Esophagus squamous epithelium (tissue), 5 donors: ENCODE measurements around the gene PLA2R1. TPM values are rescaled to one million over a fixed set of nuclear protein-coding genes. Genes with fewer than 3 reads are reported as not detected.

Experiments used
- DNase-seq: peaks from one replicate; lab custom pipeline; 2025; lab: John Stamatoyannopoulos, UW
- H3K27ac ChIP-seq, 4 donors: fragments of 200-600 bp; sonication (generic); one replicate each; pipeline ENCODE4 v1.5.1; 2016 to 2019; ENCODE audit warnings: mild to moderate bottlenecking in 1 of 4
- H3K27me3 ChIP-seq, 4 donors: fragments of 200-600 bp; sonication (generic); 1 replicate in 3 of 4; 2 replicates in 1 of 4; pipeline versions ENCODE4 v1.5.1 to v1.6.0; 2017 to 2021; ENCODE audit warnings: antibody characterized with exemption in 1 of 4
- H3K36me3 ChIP-seq, 3 donors: fragments of 200-600 bp; sonication (generic); one replicate each; pipeline ENCODE4 v1.5.1; 2016 to 2019
- H3K4me1 ChIP-seq, 3 donors: fragments of 200-600 bp; sonication (generic); one replicate each; pipeline ENCODE4 v1.5.1; 2017 to 2019
- H3K4me3 ChIP-seq, 4 donors: fragments of 200-600 bp; sonication (generic); 1 replicate in 3 of 4; 2 replicates in 1 of 4; pipeline ENCODE4 v1.5.1; 2016 to 2019; ENCODE audit warnings: mild to moderate bottlenecking in 2 of 4, moderate library complexity in 1 of 4
- H3K9me3 ChIP-seq, 3 donors: fragments of 200-600 bp; sonication (generic); one replicate each; pipeline ENCODE4 v1.5.1; 2016 to 2019
- CTCF ChIP-seq, 6 experiments: fragments of 450-650 bp in 4 of 6; fragments of 200-600 bp in 2 of 6; sonication (generic) in 2 of 6; IDR thresholded peaks; one replicate each; pipeline ENCODE4 v1.5.1; 2016 to 2019; ENCODE audit warnings: antibody characterized with exemption in 6 of 6, mild to moderate bottlenecking in 4 of 6, moderate library complexity in 4 of 6
- POLR2A ChIP-seq, 4 donors: fragments of 450-650 bp; IDR thresholded peaks; one replicate each; pipeline ENCODE4 v1.6.1; 2017; ENCODE audit warnings: antibody characterized with exemption in 4 of 4, mild to moderate bottlenecking in 4 of 4, moderate library complexity in 3 of 4
- WGBS, 2 donors: methylation state at CpG; one replicate each; pipeline ENCODE4 v1.1.5; 2018; 5-methylcytosine and 5-hydroxymethylcytosine counted together
- intact Hi-C: fragments of 100-400 bp; cut with DNase I; formaldehyde crosslinking; loops from one replicate; pipeline ENCODE4 v1.15.0; 2022
- total RNA-seq, 4 donors: library from RNA; depleted of rRNA; stranded (reverse); fragments of >200 nt; gene quantifications; one replicate each; pipeline ENCODE4 v1.1.0, GENCODE V29; 2016
- donor health status: DM: yes; HTN: yes; CAD: no.

PLA2R1 gene
- total RNA-seq, 4 donors from 2014 or later: 9.2 to 18.9 (median 12.3) TPM

- no peaks in the 10 kb centered on the region for H3K4me1 ChIP-seq
- intact Hi-C loops: no loop called here
- WGBS, 2 donors: 96 to 97% methylated on average over 3 to 6 of the region's 6 CpGs
- H3K27ac ChIP-seq: no peak overlapping the region
- no peak for DNase-seq
- H3K4me3 ChIP-seq: no peak overlapping the region
- no peaks in the 10 kb centered on the region for H3K36me3 ChIP-seq
- TF ChIP-seq CTCF (IDR thresholded peaks at IDR 0.05) (no peak), POLR2A (IDR thresholded peaks at IDR 0.05) (no peak)
- no peaks in the 10 kb centered on the region for H3K9me3 ChIP-seq
- no peaks in the 10 kb centered on the region for H3K27me3 ChIP-seq
Measured at GRCh38 chr2:159898441-159898840, 164.0 kb downstream of the PLA2R1 start.

- Histone ChIP-seq H3K4me3 (no peak overlapping the region), H3K27ac (no peak overlapping the region), H3K27me3 (no peaks in the 10 kb centered on the region), H3K4me1 (no peaks in the 10 kb centered on the region), H3K9me3 (no peaks in the 10 kb centered on the region), H3K36me3 (no peaks in the 10 kb centered on the region)
- DNase-seq: no peak
- intact Hi-C loops: no loop called here
- WGBS, 2 donors: 91 to 94% methylated on average over 5 of the region's 5 CpGs
- TF ChIP-seq CTCF (IDR thresholded peaks at IDR 0.05): no peak
- no peak for TF ChIP-seq POLR2A (IDR thresholded peaks at IDR 0.05)
Measured at GRCh38 chr2:159897720-159898119, 164.7 kb downstream of the PLA2R1 start.

GRCh38 chr2:159897081-159897480 lies 165.3 kb downstream of the PLA2R1 start:
- intact Hi-C loops: no loop called here
- 42 to 44% methylated on average over 1 of the region's 1 CpG for WGBS, 2 donors
- no peaks in the 10 kb centered on the region for H3K4me1 ChIP-seq
- H3K9me3 ChIP-seq: no peaks in the 10 kb centered on the region
- no peak for TF ChIP-seq POLR2A (IDR thresholded peaks at IDR 0.05)
- TF ChIP-seq CTCF (IDR thresholded peaks at IDR 0.05): no peak
- H3K36me3 ChIP-seq: no peaks in the 10 kb centered on the region
- no peak overlapping the region for H3K4me3 ChIP-seq
- H3K27ac ChIP-seq: no peak overlapping the region
- H3K27me3 ChIP-seq: no peaks in the 10 kb centered on the region
- no peak for DNase-seq

GRCh38 chr2:159895258-159896065 lies 167.0 kb downstream of the PLA2R1 start:
- Histone ChIP-seq H3K36me3 (no peaks in the 10 kb centered on the region), H3K4me1 (no peaks in the 10 kb centered on the region), H3K9me3 (no peaks in the 10 kb centered on the region), H3K4me3 (no peak overlapping the region), H3K27me3 (no peaks in the 10 kb centered on the region), H3K27ac (no peak overlapping the region)
- TF ChIP-seq CTCF (IDR thresholded peaks at IDR 0.05): no peak
- TF ChIP-seq POLR2A (IDR thresholded peaks at IDR 0.05): no peak
- DNase-seq: no peak
- intact Hi-C loops: no loop called here
- 56 to 61% methylated on average over 4 of the region's 4 CpGs for WGBS, 2 donors

GRCh38 chr2:159894145-159894838 lies 168.1 kb downstream of the PLA2R1 start:
- H3K9me3 ChIP-seq: no peaks in the 10 kb centered on the region
- H3K4me3 ChIP-seq: no peak overlapping the region
- 79 to 86% methylated on average over 7 to 8 of the region's 8 CpGs for WGBS, 2 donors
- intact Hi-C loops: no loop called here
- no peak for TF ChIP-seq POLR2A (IDR thresholded peaks at IDR 0.05)
- no peak for TF ChIP-seq CTCF (IDR thresholded peaks at IDR 0.05)
- no peak for DNase-seq
- H3K36me3 ChIP-seq: no peaks in the 10 kb centered on the region
- no peaks in the 10 kb centered on the region for H3K27me3 ChIP-seq
- no peaks in the 10 kb centered on the region for H3K4me1 ChIP-seq
- no peak overlapping the region for H3K27ac ChIP-seq
